ENCODE data around the gene WDR86.

- TF ChIP-seq CTCF (IDR thresholded peaks at IDR 0.05) (no peak), POLR2A (IDR thresholded peaks at IDR 0.05) (no peak)
Measured at GRCh38 chr7:151428378-151429236, 18.8 kb upstream of the WDR86 start.
